H1 (cell line): Measurements from ENCODE around the gene CLDN6. TPM values are rescaled to one million over a fixed set of nuclear protein-coding genes. Genes with fewer than 3 reads are reported as not detected.

Experiments
- SP4 ChIP-seq: IDR thresholded peaks from 2 replicates; pipeline ENCODE4 v1.6.1; 2012; ENCODE audit warnings: low read length, inconsistent platforms
- polyA plus RNA-seq, 7 experiments: library from polyadenylated mRNA; depleted of rRNA in 3 of 7; stranded (reverse) in 5 of 7; unstranded in 2 of 7; fragments of >200 nt in 5 of 7; fragments of 200-250 nt in 2 of 7; gene quantifications; 1 replicate in 5 of 7; 2 replicates in 1 of 7; 4 replicates in 1 of 7; pipeline versions ENCODE4 v1.2.1 to v1.2.3, GENCODE V29; 2011 to 2013; ENCODE audit warnings: missing spikeins in 2 of 7, mixed read lengths in 2 of 7
- total RNA-seq: library from RNA; stranded (reverse); fragmentation: NEBNext Ultra II Directional; extraction: Animal tissue kit (Norgen Biotek cat#: 25700); gene quantifications from 2 replicates; pipeline ENCODE4 v1.2.1, GENCODE V29; 2021

The CLDN6 gene
- total and polyA plus RNA-seq, 2 of the 8 experiments (the other 6 are each of a cell fraction or from before 2014, with no cell fraction given) = 747 to 1,115 TPM

DNA sequence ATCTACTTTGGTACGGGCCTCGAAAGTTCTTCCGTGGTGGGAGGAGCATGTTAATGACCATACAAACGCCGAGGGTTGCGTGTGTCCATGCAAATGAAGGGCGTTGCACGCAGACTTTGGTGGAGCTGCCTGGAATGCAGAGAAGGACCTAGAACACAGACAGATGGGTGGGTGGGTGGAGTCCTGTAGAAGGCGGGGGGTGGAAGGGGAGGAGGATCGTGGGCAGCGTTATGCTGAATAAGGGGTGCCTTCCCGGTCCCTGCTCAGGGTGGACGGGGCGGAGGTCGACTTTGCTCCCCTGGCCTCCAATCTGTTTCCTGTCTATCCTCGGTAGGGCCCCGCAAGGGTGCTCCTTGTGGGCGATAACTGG lies 49.6 kb downstream of the CLDN6 start (continued):
- no peak for TF ChIP-seq SP4
